Osteoblast (primary cell): ENCODE results near the gene SH3BGRL. TPM values are rescaled to one million over a fixed set of nuclear protein-coding genes. Genes with fewer than 3 reads are reported as not detected.

Experiments
- DNase-seq: peaks from one replicate; pipeline ENCODE4 v3.0.0; 2011; ENCODE audit warnings: low spot score, mixed read lengths; ENCODE audit not compliant: insufficient read length; ENCODE audit errors: missing footprints
- H2AFZ ChIP-seq: 2 replicates; pipeline ENCODE4 v1.6.0; 2011; ENCODE audit warnings: mild to moderate bottlenecking, low read length
- H3K27ac ChIP-seq: 2 replicates; pipeline ENCODE4 v1.5.1; 2011; ENCODE audit warnings: mild to moderate bottlenecking, low read depth, low read length, moderate library complexity
- H3K27me3 ChIP-seq: 2 replicates; pipeline ENCODE4 v1.6.0; 2012; ENCODE audit warnings: mild to moderate bottlenecking, control low read depth, inconsistent platforms, low read length, moderate library complexity; ENCODE audit not compliant: insufficient read depth
- H3K36me3 ChIP-seq: 2 replicates; pipeline ENCODE4 v1.5.1; 2011; ENCODE audit warnings: mild to moderate bottlenecking, low read length, control low read depth, moderate library complexity; ENCODE audit not compliant: insufficient read depth
- H3K4me1 ChIP-seq: 2 replicates; pipeline ENCODE4 v1.5.1; 2011; ENCODE audit warnings: mild to moderate bottlenecking, low read length, control low read depth, moderate library complexity; ENCODE audit not compliant: insufficient read depth
- H3K4me2 ChIP-seq: 2 replicates; pipeline ENCODE4 v1.6.0; 2011; ENCODE audit warnings: mild to moderate bottlenecking, low read length; ENCODE audit not compliant: insufficient read depth
- H3K4me3 ChIP-seq: fragments of 200-600 bp; sonication (generic); 3 replicates; pipeline ENCODE4 v1.5.1; 2012; ENCODE audit warnings: mild to moderate bottlenecking, low read length, inconsistent platforms; ENCODE audit not compliant: insufficient read depth
- H3K79me2 ChIP-seq: 2 replicates; pipeline ENCODE4 v1.6.0; 2012; ENCODE audit warnings: mild to moderate bottlenecking, low read length, control low read depth, inconsistent platforms; ENCODE audit not compliant: insufficient read depth
- H3K9me3 ChIP-seq: 2 replicates; pipeline ENCODE4 v1.5.1; 2011; ENCODE audit warnings: low read depth, low read length, control low read depth
- H4K20me1 ChIP-seq: 2 replicates; pipeline ENCODE4 v1.6.0; 2012; ENCODE audit warnings: mild to moderate bottlenecking, low read length, control low read depth; ENCODE audit not compliant: insufficient read depth
- total RNA-seq: library from RNA; depleted of rRNA; stranded (reverse); fragments of >200 nt; gene quantifications from 2 replicates; pipeline ENCODE4 v1.2.3, GENCODE V29; 2012
- TF ChIP-seq, protein P1 (sequence below): IDR thresholded peaks from 2 replicates; pipeline ENCODE4 v1.5.1; 2011; ENCODE audit warnings: mild to moderate bottlenecking, low read depth, low read length, moderate library complexity; ENCODE audit errors: extremely low read depth

The SH3BGRL gene
- total RNA-seq, 1 donor = 94.1 TPM

DNA sequence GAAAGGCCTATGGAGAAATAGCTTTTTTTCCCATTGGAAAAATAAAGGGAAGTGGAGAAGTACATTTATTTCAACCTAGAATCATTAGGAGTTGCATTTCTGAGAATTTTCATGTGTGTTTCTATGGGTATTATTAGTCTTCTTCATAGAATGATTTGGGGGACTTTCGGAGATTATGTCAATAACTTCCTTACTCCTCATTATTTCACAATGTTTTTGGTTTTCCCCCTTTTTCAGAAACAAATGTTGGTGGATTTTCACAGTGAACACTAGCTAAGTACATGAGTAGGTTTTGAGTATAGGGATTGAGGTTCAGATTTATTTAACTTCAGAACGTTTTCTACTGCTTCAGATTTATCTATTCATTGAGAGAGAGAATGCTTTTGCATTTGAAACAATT is 54.0 kb downstream of the SH3BGRL start:
- Histone ChIP-seq H4K20me1 (no peaks in the 10 kb centered on the region), H3K79me2 (no peaks in the 10 kb centered on the region), H3K4me1 (peaks cover 25% of the 10 kb centered on the region), H3K9me3 (no peaks in the 10 kb centered on the region), H2AFZ (no peak overlapping the region), H3K27ac (no peak overlapping the region), H3K4me3 (no peak overlapping the region), H3K4me2 (no peak overlapping the region), H3K36me3 (no peaks in the 10 kb centered on the region), H3K27me3 (no peaks in the 10 kb centered on the region)
- TF ChIP-seq, protein P1, sequence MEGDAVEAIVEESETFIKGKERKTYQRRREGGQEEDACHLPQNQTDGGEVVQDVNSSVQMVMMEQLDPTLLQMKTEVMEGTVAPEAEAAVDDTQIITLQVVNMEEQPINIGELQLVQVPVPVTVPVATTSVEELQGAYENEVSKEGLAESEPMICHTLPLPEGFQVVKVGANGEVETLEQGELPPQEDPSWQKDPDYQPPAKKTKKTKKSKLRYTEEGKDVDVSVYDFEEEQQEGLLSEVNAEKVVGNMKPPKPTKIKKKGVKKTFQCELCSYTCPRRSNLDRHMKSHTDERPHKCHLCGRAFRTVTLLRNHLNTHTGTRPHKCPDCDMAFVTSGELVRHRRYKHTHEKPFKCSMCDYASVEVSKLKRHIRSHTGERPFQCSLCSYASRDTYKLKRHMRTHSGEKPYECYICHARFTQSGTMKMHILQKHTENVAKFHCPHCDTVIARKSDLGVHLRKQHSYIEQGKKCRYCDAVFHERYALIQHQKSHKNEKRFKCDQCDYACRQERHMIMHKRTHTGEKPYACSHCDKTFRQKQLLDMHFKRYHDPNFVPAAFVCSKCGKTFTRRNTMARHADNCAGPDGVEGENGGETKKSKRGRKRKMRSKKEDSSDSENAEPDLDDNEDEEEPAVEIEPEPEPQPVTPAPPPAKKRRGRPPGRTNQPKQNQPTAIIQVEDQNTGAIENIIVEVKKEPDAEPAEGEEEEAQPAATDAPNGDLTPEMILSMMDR = no peak
- no peak for DNase-seq

DNA sequence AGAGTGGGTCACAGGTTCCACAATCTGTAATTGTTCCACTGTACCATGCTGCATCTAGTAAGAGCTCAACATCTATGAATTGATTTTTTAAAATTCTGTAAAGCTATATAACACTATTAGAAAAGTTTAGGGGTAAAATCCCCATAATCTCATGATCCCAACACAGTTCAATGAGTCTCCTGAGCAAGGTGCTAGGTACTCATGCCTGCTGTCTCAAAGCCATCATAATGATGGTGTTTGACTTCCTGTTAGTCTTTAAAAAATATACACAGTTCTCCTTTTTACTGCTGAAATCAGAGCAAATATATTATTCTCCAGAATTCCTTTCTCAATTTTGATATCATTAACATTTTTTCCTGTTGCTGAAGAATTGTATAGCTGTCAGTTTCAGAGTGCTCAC is 55.9 kb downstream of the SH3BGRL start:
- peaks cover 29% of the 10 kb centered on the region for H3K4me1 ChIP-seq
- H2AFZ ChIP-seq = no peak overlapping the region
- H3K36me3 ChIP-seq = no peaks in the 10 kb centered on the region
- no peaks in the 10 kb centered on the region for H4K20me1 ChIP-seq
- H3K9me3 ChIP-seq = no peaks in the 10 kb centered on the region
- no peak overlapping the region for H3K4me3 ChIP-seq
- no peak for DNase-seq
- TF ChIP-seq, protein P1 = no peak
- H3K27me3 ChIP-seq = no peaks in the 10 kb centered on the region
- H3K4me2 ChIP-seq = no peak overlapping the region
- no peaks in the 10 kb centered on the region for H3K79me2 ChIP-seq
- no peak overlapping the region for H3K27ac ChIP-seq

DNA sequence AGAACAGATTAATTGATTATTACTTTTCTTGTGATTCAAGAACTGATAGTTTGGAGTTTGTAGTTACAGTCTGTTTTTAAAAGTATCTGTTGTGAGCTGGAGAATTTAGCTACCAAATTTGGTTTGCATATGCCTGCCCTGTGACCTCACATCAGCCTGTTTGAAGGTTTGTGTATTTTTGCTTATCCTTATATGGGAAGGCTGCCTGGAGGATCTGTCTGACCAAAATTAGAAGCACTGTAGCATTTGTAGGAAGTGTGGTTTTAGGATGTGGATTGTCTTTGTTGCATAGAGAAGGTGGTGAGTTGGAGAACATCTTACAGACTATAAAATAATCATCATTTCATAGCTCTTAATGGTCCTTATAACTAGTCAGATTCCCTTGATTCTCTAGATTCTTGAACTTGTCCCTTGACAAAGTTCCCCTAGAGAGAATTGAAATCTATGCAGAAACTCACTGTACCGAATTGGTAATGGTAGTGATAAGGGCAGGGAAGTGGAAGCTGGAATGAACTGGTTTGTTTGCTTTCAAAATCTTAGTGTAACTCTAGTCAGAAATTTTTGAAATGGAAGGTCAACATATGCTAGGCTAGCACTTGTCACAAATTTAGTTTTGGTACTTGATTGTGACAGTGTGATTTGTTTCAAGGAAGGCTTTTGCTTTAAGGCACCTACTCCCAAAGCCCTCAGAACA is 57.3 kb downstream of the SH3BGRL start:
- H3K4me3 ChIP-seq = peak overlapping the region; percentile 14
- peak overlapping the region; percentile 46 for H3K4me2 ChIP-seq
- peak overlapping the region; percentile 51 for H3K27ac ChIP-seq
- no peak overlapping the region for H2AFZ ChIP-seq
- no peaks in the 10 kb centered on the region for H3K9me3 ChIP-seq
- no peaks in the 10 kb centered on the region for H4K20me1 ChIP-seq
- DNase-seq = no peak
- no peaks in the 10 kb centered on the region for H3K36me3 ChIP-seq
- peaks cover 29% of the 10 kb centered on the region for H3K4me1 ChIP-seq
- TF ChIP-seq, protein P1 = no peak
- no peaks in the 10 kb centered on the region for H3K27me3 ChIP-seq
- peaks cover 3% of the 10 kb centered on the region for H3K79me2 ChIP-seq

DNA sequence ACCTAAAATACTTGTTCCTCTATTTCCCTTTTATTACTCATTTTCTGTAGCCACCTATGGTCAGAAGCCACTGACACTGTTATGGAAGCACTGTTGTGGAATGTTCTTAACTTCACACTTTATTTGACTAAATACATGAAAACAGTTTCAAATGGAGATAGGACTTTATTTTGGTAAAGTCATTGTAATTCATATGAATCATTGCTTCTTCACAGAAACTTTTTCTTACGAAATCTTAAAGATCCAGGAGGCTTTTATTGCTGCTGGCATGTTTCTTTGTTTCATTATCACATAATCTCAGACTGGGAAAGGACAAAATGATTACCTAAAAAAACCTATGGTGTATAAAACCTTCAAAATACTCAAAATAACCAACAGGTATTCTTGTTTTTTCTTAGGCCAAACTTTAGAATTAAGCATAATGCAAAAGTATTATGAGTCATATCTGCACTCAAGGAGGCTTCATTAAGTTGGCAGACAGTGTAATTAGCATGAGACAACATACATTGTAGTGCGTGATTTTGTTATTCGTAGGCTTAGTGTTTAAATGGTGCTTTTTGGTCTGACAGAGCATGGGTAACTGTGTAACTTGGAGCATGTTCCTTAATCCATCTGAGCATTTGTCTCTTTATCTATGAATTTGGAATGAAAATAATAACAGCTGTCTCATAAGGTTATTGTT is 58.0 kb downstream of the SH3BGRL start:
- peaks cover 3% of the 10 kb centered on the region for H3K79me2 ChIP-seq
- H4K20me1 ChIP-seq = no peaks in the 10 kb centered on the region
- H3K4me2 ChIP-seq = peak overlapping the region; percentile 46
- H3K36me3 ChIP-seq = no peaks in the 10 kb centered on the region
- no peak overlapping the region for H2AFZ ChIP-seq
- TF ChIP-seq, protein P1 = no peak
- H3K4me3 ChIP-seq = peak overlapping the region; percentile 14
- DNase-seq = no peak
- peak overlapping the region; percentile 51 for H3K27ac ChIP-seq
- H3K9me3 ChIP-seq = no peaks in the 10 kb centered on the region
- peaks cover 29% of the 10 kb centered on the region for H3K4me1 ChIP-seq
- H3K27me3 ChIP-seq = no peaks in the 10 kb centered on the region
